ENCODE measurements around the gene HLF.

- TF ChIP-seq POLR2A (IDR thresholded peaks at IDR 0.05) (no peak), CTCF (IDR thresholded peaks at IDR 0.05) (no peak), EP300 (IDR thresholded peaks at IDR 0.05) (no peak)
Observed at GRCh38 chr17:55354941-55355340, 90.2 kb downstream of the HLF start.

All from stomach (tissue), 4 donors.